Panc1 (cell line): ENCODE measurements around the gene CNBD2. TPM values are rescaled to one million over a fixed set of nuclear protein-coding genes. Genes with fewer than 3 reads are reported as not detected.

Experiments
- ATAC-seq: fragments of 200-7000 bp; cut with Tn5 transposase; 2 replicates; pipeline ENCODE4 v1.9.1; 2020; ENCODE audit warnings: mild to moderate bottlenecking, moderate library complexity
- BruUV-seq: library from RNA; stranded (reverse); fragments of 400-500 nt; replicated peaks from 2 replicates; lab custom pipeline; 2021; lab: Mats Ljungman, UMichigan
- CTCF ChIA-PET: fragments of 300-600 bp; sonication (Branson Sonifier 250); formaldehyde crosslinking; loops from one replicate; lab custom pipeline; 2022; ENCODE audit warnings: antibody characterized with exemption; lab: Charles Lee
- POLR2A ChIA-PET: fragments of 300-600 bp; sonication (Branson Sonifier 250); formaldehyde crosslinking; loops from one replicate; lab custom pipeline; 2022; ENCODE audit warnings: antibody characterized with exemption; lab: Charles Lee
- DNase-seq: peaks from one replicate; pipeline ENCODE4 v3.0.0-alpha.2; 2010; ENCODE audit warnings: low read depth, low spot score
- H3K27ac ChIP-seq: 2 replicates; pipeline ENCODE4 v1.5.1; 2011; ENCODE audit warnings: mild to moderate bottlenecking, low read length, inconsistent platforms
- H3K27me3 ChIP-seq: fragments of 200-500 bp; sonication (Bioruptor generic); 2 replicates; pipeline ENCODE4 v1.6.0; 2014; ENCODE audit warnings: low read length, inconsistent platforms; ENCODE audit not compliant: control insufficient read depth, insufficient read depth
- H3K36me3 ChIP-seq: fragments of 200-500 bp; sonication (Bioruptor generic); 2 replicates; pipeline ENCODE4 v1.5.1; 2014; ENCODE audit warnings: inconsistent platforms, mild to moderate bottlenecking, low read length, moderate library complexity; ENCODE audit not compliant: control insufficient read depth, insufficient read depth
- H3K4me1 ChIP-seq: 2 replicates; pipeline ENCODE4 v1.5.1; 2011; ENCODE audit warnings: inconsistent platforms, mild to moderate bottlenecking, low read length, moderate library complexity; ENCODE audit not compliant: control insufficient read depth, insufficient read depth
- H3K4me3 ChIP-seq, 2 experiments: 2 replicates each; pipeline ENCODE4 v1.5.1; 2011 to 2012; ENCODE audit warnings: low read depth in 2 of 2, low read length in 2 of 2, mild to moderate bottlenecking in 2 of 2, inconsistent platforms in 1 of 2, moderate library complexity in 1 of 2
- H3K9me3 ChIP-seq: fragments of 200-500 bp; sonication (Bioruptor generic); 2 replicates; pipeline ENCODE4 v1.5.1; 2014; ENCODE audit warnings: low read depth, mild to moderate bottlenecking, inconsistent platforms, low read length, moderate library complexity; ENCODE audit not compliant: control insufficient read depth, insufficient read depth
- POLR2AphosphoS5 ChIP-seq: IDR thresholded peaks from 2 replicates; pipeline ENCODE4 v1.6.1; 2012; ENCODE audit warnings: mild to moderate bottlenecking, low read depth, low read length, moderate library complexity
- SIN3A ChIP-seq: IDR thresholded peaks from 2 replicates; pipeline ENCODE4 v1.6.1; 2012; ENCODE audit warnings: low read depth, mild to moderate bottlenecking, low read length, moderate library complexity, borderline replicate concordance; ENCODE audit not compliant: insufficient read depth
- TCF7L2 ChIP-seq: IDR thresholded peaks from 2 replicates; pipeline ENCODE4 v1.6.1; 2011; ENCODE audit warnings: mild to moderate bottlenecking, low read depth, low read length, inconsistent platforms
- in situ Hi-C: cut with HindIII; loops from 2 replicates; pipeline ENCODE4 v1.10.0; 2016; ENCODE audit warnings: low sequenced_read_pairs, low pct_unique_long_range_greater_than_20kb
- intact Hi-C: fragments of 100-400 bp; cut with micrococcal nuclease; formaldehyde crosslinking; loops from one replicate; pipeline ENCODE4 v1.10.0; 2022; ENCODE audit not compliant: unreplicated experiment
- total RNA-seq: library from RNA; stranded (reverse); gene quantifications from one replicate; pipeline ENCODE4 v1.2.1, GENCODE V29; 2021; ENCODE audit not compliant: unreplicated experiment
- TF ChIP-seq, protein P1 (sequence below), 2 experiments: IDR thresholded peaks; 2 replicates each; pipeline ENCODE4 v1.6.1; 2011 to 2012; ENCODE audit warnings: low read depth in 2 of 2, control low read depth in 1 of 2, low read length in 1 of 2, mild to moderate bottlenecking in 1 of 2, moderate library complexity in 1 of 2; ENCODE audit not compliant: insufficient read depth in 1 of 2
- TF ChIP-seq, protein P2 (sequence below): fragments of 450-650 bp; IDR thresholded peaks from 2 replicates; pipeline ENCODE4 v1.5.1; 2017; ENCODE audit warnings: mild to moderate bottlenecking

The CNBD2 gene
- total RNA-seq, 1 experiment from 2014 or later: 3.7 TPM

DNA sequence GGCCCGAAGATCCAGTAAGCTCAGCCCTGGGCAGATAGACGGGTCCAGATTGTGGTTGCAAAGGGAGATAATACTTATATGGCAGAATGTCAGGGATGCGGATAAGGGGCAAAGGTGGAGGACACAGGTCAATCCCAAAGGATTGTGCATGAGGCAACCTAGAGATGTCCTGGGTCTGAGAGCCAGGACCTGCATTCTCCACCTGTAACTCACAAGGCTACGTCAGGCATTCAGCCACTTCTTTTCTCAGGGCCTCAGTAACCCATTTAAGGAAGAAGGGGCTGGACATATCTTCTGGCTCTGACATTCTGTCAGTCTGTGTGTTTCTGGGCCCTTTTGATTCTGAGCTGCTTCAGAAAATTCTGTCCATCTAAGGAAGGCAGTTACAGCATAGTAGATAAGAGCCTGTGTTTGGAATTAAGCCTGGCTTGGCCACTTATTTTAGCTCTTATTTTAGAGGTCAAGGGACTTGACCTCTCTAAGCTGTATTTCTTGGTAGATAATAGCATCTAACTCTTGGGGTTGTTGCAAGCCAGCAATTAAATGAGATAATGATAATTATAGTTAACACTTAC lies 40.2 kb downstream of the CNBD2 start:
- Histone ChIP-seq H3K4me3 (no peak overlapping the region), H3K36me3 (no peaks in the 10 kb centered on the region), H3K4me1 (no peaks in the 10 kb centered on the region), H3K9me3 (no peaks in the 10 kb centered on the region; the same call in 1 of the 2 replicates), H3K27me3 (no peaks in the 10 kb centered on the region), H3K27ac (no peak overlapping the region)
- BruUV-seq: no TSS peak
- ChIA-PET POLR2A (interaction anchor here (0.6 kb wide), 1 partner anchor 104 kb away, joined by 3 read pairs; no protein-coding TSS in a partner anchor), CTCF (interaction anchor here (0.8 to 1.1 kb wide), 2 partner anchors 59 to 130 kb away, joined by 3 read pairs; no protein-coding TSS in a partner anchor)
- no peak for ATAC-seq
- intact Hi-C loops: no loop called here
- TF ChIP-seq, protein P1, sequence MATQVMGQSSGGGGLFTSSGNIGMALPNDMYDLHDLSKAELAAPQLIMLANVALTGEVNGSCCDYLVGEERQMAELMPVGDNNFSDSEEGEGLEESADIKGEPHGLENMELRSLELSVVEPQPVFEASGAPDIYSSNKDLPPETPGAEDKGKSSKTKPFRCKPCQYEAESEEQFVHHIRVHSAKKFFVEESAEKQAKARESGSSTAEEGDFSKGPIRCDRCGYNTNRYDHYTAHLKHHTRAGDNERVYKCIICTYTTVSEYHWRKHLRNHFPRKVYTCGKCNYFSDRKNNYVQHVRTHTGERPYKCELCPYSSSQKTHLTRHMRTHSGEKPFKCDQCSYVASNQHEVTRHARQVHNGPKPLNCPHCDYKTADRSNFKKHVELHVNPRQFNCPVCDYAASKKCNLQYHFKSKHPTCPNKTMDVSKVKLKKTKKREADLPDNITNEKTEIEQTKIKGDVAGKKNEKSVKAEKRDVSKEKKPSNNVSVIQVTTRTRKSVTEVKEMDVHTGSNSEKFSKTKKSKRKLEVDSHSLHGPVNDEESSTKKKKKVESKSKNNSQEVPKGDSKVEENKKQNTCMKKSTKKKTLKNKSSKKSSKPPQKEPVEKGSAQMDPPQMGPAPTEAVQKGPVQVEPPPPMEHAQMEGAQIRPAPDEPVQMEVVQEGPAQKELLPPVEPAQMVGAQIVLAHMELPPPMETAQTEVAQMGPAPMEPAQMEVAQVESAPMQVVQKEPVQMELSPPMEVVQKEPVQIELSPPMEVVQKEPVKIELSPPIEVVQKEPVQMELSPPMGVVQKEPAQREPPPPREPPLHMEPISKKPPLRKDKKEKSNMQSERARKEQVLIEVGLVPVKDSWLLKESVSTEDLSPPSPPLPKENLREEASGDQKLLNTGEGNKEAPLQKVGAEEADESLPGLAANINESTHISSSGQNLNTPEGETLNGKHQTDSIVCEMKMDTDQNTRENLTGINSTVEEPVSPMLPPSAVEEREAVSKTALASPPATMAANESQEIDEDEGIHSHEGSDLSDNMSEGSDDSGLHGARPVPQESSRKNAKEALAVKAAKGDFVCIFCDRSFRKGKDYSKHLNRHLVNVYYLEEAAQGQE (IDR thresholded peaks at IDR 0.05; ENCODE audit: insufficient read depth in 1 of 2, low read depth in 2 of 2, low read length in 1 of 2): no peak
- TF ChIP-seq POLR2AphosphoS5: no peak
- no peak for TF ChIP-seq TCF7L2
- TF ChIP-seq, protein P2, sequence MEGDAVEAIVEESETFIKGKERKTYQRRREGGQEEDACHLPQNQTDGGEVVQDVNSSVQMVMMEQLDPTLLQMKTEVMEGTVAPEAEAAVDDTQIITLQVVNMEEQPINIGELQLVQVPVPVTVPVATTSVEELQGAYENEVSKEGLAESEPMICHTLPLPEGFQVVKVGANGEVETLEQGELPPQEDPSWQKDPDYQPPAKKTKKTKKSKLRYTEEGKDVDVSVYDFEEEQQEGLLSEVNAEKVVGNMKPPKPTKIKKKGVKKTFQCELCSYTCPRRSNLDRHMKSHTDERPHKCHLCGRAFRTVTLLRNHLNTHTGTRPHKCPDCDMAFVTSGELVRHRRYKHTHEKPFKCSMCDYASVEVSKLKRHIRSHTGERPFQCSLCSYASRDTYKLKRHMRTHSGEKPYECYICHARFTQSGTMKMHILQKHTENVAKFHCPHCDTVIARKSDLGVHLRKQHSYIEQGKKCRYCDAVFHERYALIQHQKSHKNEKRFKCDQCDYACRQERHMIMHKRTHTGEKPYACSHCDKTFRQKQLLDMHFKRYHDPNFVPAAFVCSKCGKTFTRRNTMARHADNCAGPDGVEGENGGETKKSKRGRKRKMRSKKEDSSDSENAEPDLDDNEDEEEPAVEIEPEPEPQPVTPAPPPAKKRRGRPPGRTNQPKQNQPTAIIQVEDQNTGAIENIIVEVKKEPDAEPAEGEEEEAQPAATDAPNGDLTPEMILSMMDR: no peak
- no peak for TF ChIP-seq SIN3A
- DNase-seq: no peak
- in situ Hi-C loops: no loop called here

DNA sequence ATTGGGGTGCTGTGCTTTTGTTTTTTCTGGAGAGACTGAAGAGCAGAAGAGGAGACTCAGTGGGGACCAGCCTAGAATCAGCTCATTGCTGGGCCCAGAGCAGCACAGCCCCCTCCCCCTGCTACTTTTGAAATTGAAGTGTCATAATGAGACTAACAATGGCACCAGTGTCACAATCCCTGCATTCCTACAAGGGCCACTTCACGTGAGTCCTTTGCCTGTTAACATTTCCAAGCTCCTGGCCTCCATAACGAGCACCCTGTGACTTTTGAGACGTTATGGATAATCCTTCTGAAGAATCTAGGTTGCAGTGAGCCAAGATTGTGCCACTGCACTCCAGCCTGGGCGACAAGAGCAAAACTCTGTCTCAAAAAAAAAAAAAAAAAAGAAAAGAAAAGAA lies 41.7 kb downstream of the CNBD2 start:
- POLR2A ChIA-PET: no interaction called here
- CTCF ChIA-PET: no interaction called here
- intact Hi-C loops (no loop called here), in situ Hi-C loops (no loop called here)
- TF ChIP-seq TCF7L2: no peak
- no peak for TF ChIP-seq POLR2AphosphoS5
- no peaks in the 10 kb centered on the region for H3K36me3 ChIP-seq
- no peak for DNase-seq
- H3K27ac ChIP-seq: no peak overlapping the region
- H3K27me3 ChIP-seq: no peaks in the 10 kb centered on the region
- no peak overlapping the region for H3K4me3 ChIP-seq
- no peaks in the 10 kb centered on the region for H3K4me1 ChIP-seq
- no peaks in the 10 kb centered on the region for H3K9me3 ChIP-seq
- ATAC-seq: no peak
- BruUV-seq: no TSS peak

DNA sequence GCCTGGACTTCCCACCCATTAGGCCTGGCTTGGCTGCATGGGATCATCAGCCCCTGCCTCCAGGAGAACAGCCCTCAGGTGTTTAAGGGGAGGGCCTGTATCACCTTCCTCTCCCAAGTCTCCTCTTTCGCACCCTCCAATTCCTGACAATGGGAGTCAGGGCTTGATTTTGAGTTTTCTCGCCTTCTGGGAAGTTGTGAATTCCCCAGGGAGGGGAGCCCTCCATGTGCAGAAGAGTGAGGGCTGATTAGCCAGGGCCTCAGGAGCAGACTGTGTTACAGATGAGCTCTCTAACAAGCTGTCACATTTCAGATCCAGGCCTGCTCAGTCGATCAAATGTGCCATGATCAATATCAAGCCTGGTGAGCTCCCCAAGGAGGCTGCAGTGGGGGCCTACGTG lies 42.4 kb downstream of the CNBD2 start:
- no TSS peak for BruUV-seq
- no peak for DNase-seq
- in situ Hi-C loops (no loop called here), intact Hi-C loops (no loop called here)
- CTCF ChIA-PET: interaction anchor here (1.2 kb wide), 1 partner anchor 128 kb away, joined by 4 read pairs; no protein-coding TSS in a partner anchor
- Histone ChIP-seq H3K27me3 (no peaks in the 10 kb centered on the region), H3K9me3 (no peaks in the 10 kb centered on the region), H3K36me3 (no peaks in the 10 kb centered on the region), H3K4me3 (no peak overlapping the region), H3K4me1 (no peaks in the 10 kb centered on the region), H3K27ac (no peak overlapping the region)
- no peak for ATAC-seq
- POLR2A ChIA-PET: interaction anchor here (0.5 kb wide), 1 partner anchor 107 kb away, joined by 4 read pairs; no protein-coding TSS in a partner anchor
- TF ChIP-seq, protein P1 (IDR thresholded peaks at IDR 0.05; ENCODE audit: insufficient read depth in 1 of 2, low read depth in 2 of 2, low read length in 1 of 2): no peak
- no peak for TF ChIP-seq POLR2AphosphoS5
- TF ChIP-seq SIN3A: no peak
- no peak for TF ChIP-seq TCF7L2
- TF ChIP-seq, protein P2: no peak
